ENCODE data around the gene KLHL29.
A peak's percentile ranks its signal among the peaks of the same experiment; 100 is the strongest.

The KLHL29 gene

GRCh38 chr2:23394700-23395099 is 9.7 kb downstream of the KLHL29 start:
- FAIRE-seq = no peak
- DNase-seq (ENCODE audit: low spot score) = no peak

- FAIRE-seq (no peak), DNase-seq (ENCODE audit: low spot score) (no peak)
These were observed 12.5 kb downstream of the KLHL29 start for GRCh38 chr2:23397478-23397877.

GRCh38 chr2:23399674-23400261 is 14.8 kb downstream of the KLHL29 start:
- FAIRE-seq (peak; percentile 48), DNase-seq (ENCODE audit: low spot score) (no peak)

- no peak for FAIRE-seq
- DNase-seq (ENCODE audit: low spot score) = no peak
These were observed 15.7 kb downstream of the KLHL29 start for GRCh38 chr2:23400703-23401102.

GRCh38 chr2:23401427-23402204 is 16.6 kb downstream of the KLHL29 start:
- FAIRE-seq (no peak), DNase-seq (ENCODE audit: low spot score) (no peak)

- FAIRE-seq = no peak
- DNase-seq (ENCODE audit: low spot score) = no peak
These were observed 17.3 kb downstream of the KLHL29 start for GRCh38 chr2:23402205-23402740.

- FAIRE-seq = no peak
- DNase-seq (ENCODE audit: low spot score) = no peak
These were observed 19.4 kb downstream of the KLHL29 start for GRCh38 chr2:23404426-23404825.

GRCh38 chr2:23409248-23409647 is 24.3 kb downstream of the KLHL29 start:
- DNase-seq (ENCODE audit: low spot score) (no peak), FAIRE-seq (no peak)

GRCh38 chr2:23410596-23410995 is 25.6 kb downstream of the KLHL29 start:
- DNase-seq (ENCODE audit: low spot score) (no peak), FAIRE-seq (no peak)

GRCh38 chr2:23411752-23412431 is 26.9 kb downstream of the KLHL29 start:
- FAIRE-seq = peak; percentile 93

GRCh38 chr2:23412556-23413155 is 27.7 kb downstream of the KLHL29 start:
- peak; percentile 72 for FAIRE-seq
- DNase-seq (ENCODE audit: low spot score) = peak; percentile 65

More at GRCh38 chr2:23411752-23412431, 26.9 kb downstream of the KLHL29 start:
- no peak for DNase-seq (ENCODE audit: low spot score)

GRCh38 chr2:23413641-23414040 is 28.7 kb downstream of the KLHL29 start:
- DNase-seq (ENCODE audit: low spot score) (no peak), FAIRE-seq (no peak)

- DNase-seq (ENCODE audit: low spot score) = no peak
These were observed 29.1 kb downstream of the KLHL29 start for GRCh38 chr2:23414106-23414505.

GRCh38 chr2:23414871-23415270 is 29.9 kb downstream of the KLHL29 start:
- DNase-seq (ENCODE audit: low spot score) (no peak), FAIRE-seq (no peak)

More at GRCh38 chr2:23414106-23414505, 29.1 kb downstream of the KLHL29 start:
- no peak for FAIRE-seq

- FAIRE-seq (peak; percentile 46), DNase-seq (ENCODE audit: low spot score) (no peak)
These were observed 32.3 kb downstream of the KLHL29 start for GRCh38 chr2:23417310-23417709.

- DNase-seq (ENCODE audit: low spot score) (no peak), FAIRE-seq (no peak)
These were observed 33.1 kb downstream of the KLHL29 start for GRCh38 chr2:23418056-23418455.

GRCh38 chr2:23418461-23418911 is 33.5 kb downstream of the KLHL29 start:
- DNase-seq (ENCODE audit: low spot score) (no peak), FAIRE-seq (no peak)

- FAIRE-seq = no peak
- DNase-seq (ENCODE audit: low spot score) = no peak
These were observed 34.5 kb downstream of the KLHL29 start for GRCh38 chr2:23419171-23420090.

GRCh38 chr2:23420091-23420839 is 35.3 kb downstream of the KLHL29 start:
- peak; percentile 32 for FAIRE-seq

More at GRCh38 chr2:23420091-23420839, 35.3 kb downstream of the KLHL29 start:
- DNase-seq (ENCODE audit: low spot score) = no peak

All from urothelium cell line (cell line).